HuH-7.5 (cell line): ENCODE results near the gene FBP2.
A peak's percentile ranks its signal among the peaks of the same experiment; 100 is the strongest.

Source experiments
- DNase-seq: peaks from one replicate; pipeline ENCODE4 v3.0.0; 2011; ENCODE audit warnings: low spot score

The FBP2 gene

GRCh38 chr9:94593459-94594345 is at the start of gene FBP2:
Gene FBP2, minus strand, starts transcription at chr9:94593824. Its CDS starts 98 bp downstream, at chr9:94593726.
- no peak for DNase-seq

- no peak for DNase-seq
These were observed 49.6 kb upstream of the FBP2 start for GRCh38 chr9:94643176-94643575.

GRCh38 chr9:94642501-94642900 is 48.9 kb upstream of the FBP2 start:
- DNase-seq = no peak

GRCh38 chr9:94639999-94640376 is 46.4 kb upstream of the FBP2 start:
- DNase-seq = no peak

GRCh38 chr9:94639061-94639998 is 45.7 kb upstream of the FBP2 start, which contains the start of gene FBP1:
Gene FBP1, minus strand, starts transcription at chr9:94639518. Its CDS starts 208 bp downstream, at chr9:94639310.
- no peak for DNase-seq

GRCh38 chr9:94638335-94639060 is 44.9 kb upstream of the FBP2 start:
- DNase-seq = no peak

GRCh38 chr9:94632737-94633136 is 39.1 kb upstream of the FBP2 start:
- no peak for DNase-seq

- DNase-seq = no peak
These were observed 38.0 kb upstream of the FBP2 start for GRCh38 chr9:94631599-94631998.

- no peak for DNase-seq
These were observed 37.2 kb upstream of the FBP2 start for GRCh38 chr9:94630833-94631232.

- no peak for DNase-seq
These were observed 36.7 kb upstream of the FBP2 start for GRCh38 chr9:94630281-94630680.

- DNase-seq = no peak
These were observed 33.7 kb upstream of the FBP2 start for GRCh38 chr9:94627287-94627686.

- no peak for DNase-seq
These were observed 32.2 kb upstream of the FBP2 start for GRCh38 chr9:94625835-94626234.

- DNase-seq = no peak
These were observed 31.0 kb upstream of the FBP2 start for GRCh38 chr9:94624629-94625028.

- peak; percentile 73 for DNase-seq
These were observed 29.6 kb upstream of the FBP2 start for GRCh38 chr9:94623253-94623652.

- DNase-seq = no peak
These were observed 28.6 kb upstream of the FBP2 start for GRCh38 chr9:94622087-94622800.

- DNase-seq = no peak
These were observed 25.4 kb upstream of the FBP2 start for GRCh38 chr9:94619026-94619425.

- DNase-seq = no peak
These were observed 19.4 kb upstream of the FBP2 start for GRCh38 chr9:94613003-94613402.

- no peak for DNase-seq
These were observed 18.4 kb upstream of the FBP2 start for GRCh38 chr9:94612071-94612470.

GRCh38 chr9:94611638-94612068 is 18.0 kb upstream of the FBP2 start:
- no peak for DNase-seq

GRCh38 chr9:94610181-94610606 is 16.6 kb upstream of the FBP2 start:
- DNase-seq = no peak

- no peak for DNase-seq
These were observed 13.7 kb upstream of the FBP2 start for GRCh38 chr9:94607423-94607691.
